Naive thymus-derived CD8-positive, alpha-beta T cell (primary cell): ENCODE data around the gene ADAMTS18. TPM values are rescaled to one million over a fixed set of nuclear protein-coding genes. Genes with fewer than 3 reads are reported as not detected.

Experiments used
- ATAC-seq, 2 donors: fragments of 150-1000 bp; cut with Tn5 transposase in 1 of 2; sonication (Bioruptor Pico), chemical (Tn5 transposase) in 1 of 2; 1 replicate in 1 of 2; 2 replicates in 1 of 2; pipeline ENCODE4 v1.10.0; 2021; ENCODE audit warnings: mild to moderate bottlenecking in 2 of 2, moderate library complexity in 2 of 2
- POLR2A ChIA-PET: fragments of 350-600 bp; sonication (Branson Sonifier 250); formaldehyde crosslinking; loops from one replicate; lab custom pipeline; 2021; ENCODE audit warnings: antibody characterized with exemption; lab: Charles Lee
- DNase-seq, 10 donors: peaks; one replicate each; pipeline versions ENCODE4 v3.0.0 to v3.0.0-alpha.2; 2020 to 2022
- H3K27ac Mint-ChIP-seq, 10 donors: one replicate each; pipeline ENCODE4 v1.8.0; 2020 to 2022; ENCODE audit warnings: mild to moderate bottlenecking in 10 of 10, mixed read lengths in 10 of 10, moderate library complexity in 4 of 10, inconsistent platforms in 1 of 10
- H3K27me3 Mint-ChIP-seq, 5 donors: one replicate each; pipeline ENCODE4 v1.8.0; 2021 to 2022; ENCODE audit warnings: mixed read lengths in 5 of 5
- H3K36me3 Mint-ChIP-seq, 3 donors: one replicate each; pipeline ENCODE4 v1.8.0; 2020 to 2022; ENCODE audit warnings: mixed read lengths in 3 of 3, mild to moderate bottlenecking in 2 of 3, inconsistent platforms in 1 of 3
- H3K4me1 Mint-ChIP-seq, 4 donors: one replicate each; pipeline ENCODE4 v1.8.0; 2021 to 2022; ENCODE audit warnings: mixed read lengths in 4 of 4
- H3K4me3 Mint-ChIP-seq, 10 donors: one replicate each; pipeline ENCODE4 v1.8.0; 2020 to 2022; ENCODE audit warnings: mild to moderate bottlenecking in 10 of 10, mixed read lengths in 10 of 10, moderate library complexity in 6 of 10, inconsistent platforms in 1 of 10
- H3K9me3 Mint-ChIP-seq, 9 donors: one replicate each; pipeline ENCODE4 v1.8.0; 2020 to 2022; ENCODE audit warnings: mixed read lengths in 9 of 9, mild to moderate bottlenecking in 3 of 9, inconsistent platforms in 1 of 9, moderate library complexity in 1 of 9
- polyA plus RNA-seq, 3 donors: library from polyadenylated mRNA; unstranded; fragments of 300-500 nt; fragmentation: Illumina TruSeq; gene quantifications; one replicate each; pipeline ENCODE4 v1.2.3, GENCODE V29; 2021
- total RNA-seq, 8 experiments: library from RNA in 2 of 8; stranded (reverse) in 2 of 8; gene quantifications; one replicate each; pipeline ENCODE4 v1.2.3 and lab custom pipeline; 2021 to 2026

Gene ADAMTS18
- total and polyA plus RNA-seq, 5 experiments from 2014 or later = not detected

DNA sequence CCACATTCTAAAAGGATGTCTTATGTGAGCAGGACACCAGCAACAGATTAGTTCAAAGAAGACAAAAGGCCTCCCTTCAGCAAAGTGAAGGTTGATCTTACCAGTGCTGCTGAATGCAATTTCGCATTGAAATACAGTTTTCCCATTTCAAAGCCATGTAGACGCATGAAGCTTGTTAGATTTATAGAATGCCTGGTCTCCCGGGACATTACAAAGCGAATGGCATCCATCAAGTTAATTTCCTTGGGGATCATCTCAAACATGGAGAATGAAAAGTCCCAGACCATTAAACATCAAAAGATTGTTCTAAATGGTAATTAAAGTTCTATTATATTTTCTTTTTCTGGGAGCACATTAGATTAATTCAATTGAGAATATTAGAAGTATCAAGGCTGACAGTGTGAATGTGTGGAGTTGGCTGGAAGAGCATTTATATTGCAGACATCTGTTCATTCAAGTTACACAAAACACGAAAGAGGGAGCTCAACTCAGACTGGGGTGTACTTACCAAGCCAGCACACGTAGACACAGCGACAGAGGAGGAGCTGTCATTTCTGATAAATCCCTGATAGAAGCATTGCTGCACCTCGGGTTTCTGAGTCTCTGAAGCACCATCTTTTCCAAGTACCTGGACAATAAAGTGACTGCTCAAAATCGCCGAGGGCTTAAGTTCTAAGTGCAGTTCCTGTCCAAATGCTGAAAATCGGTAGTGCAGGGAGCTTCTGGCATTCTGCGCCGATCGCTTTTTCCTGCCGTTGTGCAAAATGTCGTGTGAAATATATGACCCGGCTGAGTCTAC, 3.8 kb downstream of the ADAMTS18 start:
- DNase-seq = no peak
- H3K4me3 Mint-ChIP-seq = no peak overlapping the region
- H3K36me3 Mint-ChIP-seq = peaks cover 0 to 7% (median 3%) of the 10 kb centered on the region in 3 donors
- no peaks in the 10 kb centered on the region for H3K4me1 Mint-ChIP-seq
- ATAC-seq = no peak
- POLR2A ChIA-PET = no interaction called here
- H3K9me3 Mint-ChIP-seq = peaks cover 0 to 6% (median 0%) of the 10 kb centered on the region in 9 donors
- peaks cover 18 to 51% (median 41%) of the 10 kb centered on the region in 5 donors for H3K27me3 Mint-ChIP-seq
- no peak overlapping the region for H3K27ac Mint-ChIP-seq

DNA sequence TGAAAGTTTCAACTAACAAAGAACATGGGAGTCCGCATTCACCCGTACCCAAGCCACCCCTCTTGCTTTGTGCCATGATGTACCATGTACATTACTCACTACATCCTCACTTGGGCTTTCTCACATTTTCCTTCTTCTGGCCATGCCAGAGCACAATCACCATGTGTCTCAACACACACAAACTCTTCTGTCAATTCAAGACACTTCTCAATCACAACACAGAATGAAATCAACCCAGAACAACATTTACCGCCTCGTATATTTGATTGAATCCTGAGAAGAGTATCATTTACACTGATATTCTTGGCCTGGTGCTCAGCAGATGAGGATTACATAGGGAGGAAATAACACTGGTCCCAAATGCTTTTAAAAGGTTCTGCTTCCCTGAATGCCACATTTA, 4.5 kb downstream of the ADAMTS18 start:
- no peak for ATAC-seq
- no peak for DNase-seq
- Mint-ChIP-seq H3K4me1 (no peaks in the 10 kb centered on the region), H3K4me3 (no peak overlapping the region), H3K27ac (no peak overlapping the region), H3K36me3 (peaks cover 0 to 3% (median 3%) of the 10 kb centered on the region in 3 donors), H3K9me3 (peaks cover 0 to 6% (median 0%) of the 10 kb centered on the region in 9 donors), H3K27me3 (peaks cover 15 to 45% (median 35%) of the 10 kb centered on the region in 5 donors)
- POLR2A ChIA-PET = no interaction called here

DNA sequence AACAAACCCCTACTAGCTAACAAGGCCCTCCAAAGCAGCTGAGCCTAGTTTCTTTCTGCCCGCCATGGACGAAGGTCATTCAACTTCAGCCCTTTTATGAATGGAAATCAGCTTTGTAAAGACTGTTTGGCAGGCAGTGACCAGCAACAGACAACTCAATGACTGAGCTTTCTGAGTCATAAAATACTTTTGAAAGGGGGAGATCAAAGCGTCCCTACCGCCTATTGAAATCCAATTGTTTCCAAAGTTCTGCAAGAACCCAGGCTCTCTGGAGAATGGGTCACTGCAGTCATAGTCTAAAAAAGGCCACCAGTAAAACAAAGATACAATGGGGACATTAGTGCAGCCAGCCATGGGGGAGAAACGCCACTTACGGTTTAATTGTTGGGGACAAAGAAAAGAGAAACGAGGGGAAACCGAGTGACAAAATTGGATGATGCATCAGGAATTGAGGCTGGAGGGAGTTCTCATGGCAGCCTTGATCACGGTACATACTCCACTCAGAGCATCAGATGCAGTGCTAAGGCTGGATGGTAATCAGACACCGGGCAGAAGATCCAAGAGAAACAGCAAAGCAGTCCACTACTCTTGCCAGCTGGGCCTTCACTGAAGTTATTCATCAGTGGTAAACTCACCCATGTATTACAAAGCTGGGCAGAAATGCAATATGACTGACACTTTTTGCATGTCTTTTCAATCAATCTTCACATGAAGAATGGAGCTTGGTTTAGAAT, 9.8 kb downstream of the ADAMTS18 start:
- no peak for ATAC-seq
- DNase-seq = no peak
- H3K27ac Mint-ChIP-seq = no peak overlapping the region
- peaks cover 0 to 8% (median 0%) of the 10 kb centered on the region in 9 donors for H3K9me3 Mint-ChIP-seq
- no peak overlapping the region for H3K4me3 Mint-ChIP-seq
- no peaks in the 10 kb centered on the region for H3K36me3 Mint-ChIP-seq
- no peaks in the 10 kb centered on the region for H3K4me1 Mint-ChIP-seq
- POLR2A ChIA-PET = no interaction called here
- H3K27me3 Mint-ChIP-seq = peaks cover 8 to 28% (median 14%) of the 10 kb centered on the region in 5 donors

- Mint-ChIP-seq H3K27ac (no peak overlapping the region), H3K4me1 (no peaks in the 10 kb centered on the region), H3K27me3 (peaks cover 5 to 31% (median 8%) of the 10 kb centered on the region in 5 donors), H3K9me3 (peaks cover 0 to 4% (median 0%) of the 10 kb centered on the region in 9 donors), H3K4me3 (no peak overlapping the region), H3K36me3 (no peaks in the 10 kb centered on the region)
- ATAC-seq (no peak), DNase-seq (no peak)
- POLR2A ChIA-PET = no interaction called here
Measured at GRCh38 chr16:77422196-77422784, 12.5 kb downstream of the ADAMTS18 start.

DNA sequence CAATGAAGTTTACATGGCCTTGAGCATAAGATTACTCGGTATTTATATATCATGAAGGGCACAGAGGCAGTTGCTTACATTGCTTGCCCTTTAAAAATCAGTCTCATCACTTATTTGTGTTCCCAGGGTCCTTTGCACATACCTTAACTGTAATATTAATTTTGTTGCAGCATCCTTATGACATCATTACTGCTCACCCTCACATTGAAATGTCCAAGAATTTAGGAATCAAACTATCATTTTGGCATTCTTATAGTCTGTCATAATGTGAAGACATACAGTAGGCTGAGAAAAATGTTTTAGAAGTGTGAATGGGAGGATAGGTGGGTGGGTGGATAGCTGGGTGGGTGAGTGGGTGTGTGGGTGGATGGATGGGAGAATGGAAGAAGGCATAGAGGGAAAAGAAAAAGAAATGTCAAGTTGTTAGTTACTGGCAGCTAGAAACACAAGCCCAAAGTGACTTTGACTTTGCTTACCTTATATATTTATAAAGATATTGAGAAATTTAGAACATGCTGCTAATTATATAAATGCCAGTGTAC, 17.8 kb downstream of the ADAMTS18 start:
- no peak for DNase-seq
- no peak for ATAC-seq
- Mint-ChIP-seq H3K9me3 (peaks cover 0 to 11% (median 0%) of the 10 kb centered on the region in 9 donors), H3K4me3 (no peak overlapping the region), H3K27ac (no peak overlapping the region), H3K36me3 (no peaks in the 10 kb centered on the region), H3K4me1 (no peaks in the 10 kb centered on the region), H3K27me3 (peaks cover 3 to 19% (median 6%) of the 10 kb centered on the region in 5 donors)
- POLR2A ChIA-PET = no interaction called here

DNA sequence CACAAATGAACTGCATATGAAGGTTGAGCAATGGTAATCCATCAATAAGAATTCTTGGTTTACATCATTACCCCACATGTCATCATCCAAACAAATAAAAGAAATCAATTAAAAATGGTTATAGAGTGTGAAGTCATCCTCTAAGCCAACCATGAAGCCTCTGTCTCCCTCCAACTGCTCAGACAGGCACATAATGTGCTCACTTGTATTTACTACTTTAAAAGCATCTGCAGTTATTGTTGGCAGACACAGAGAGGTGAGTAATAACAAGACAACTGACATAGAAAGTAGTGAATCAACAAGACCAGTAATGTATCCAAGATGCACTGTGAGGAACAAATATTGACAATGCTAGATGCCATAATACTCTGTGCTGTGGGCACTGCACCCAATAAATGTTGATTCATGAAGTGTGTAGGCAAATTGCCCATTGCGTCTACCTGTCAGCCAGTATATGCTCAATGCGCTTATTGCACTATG, 20.0 kb downstream of the ADAMTS18 start:
- Mint-ChIP-seq H3K4me3 (no peak overlapping the region), H3K9me3 (peaks cover 0 to 11% (median 0%) of the 10 kb centered on the region in 9 donors), H3K36me3 (no peaks in the 10 kb centered on the region), H3K27me3 (peaks cover 0 to 10% (median 3%) of the 10 kb centered on the region in 5 donors), H3K4me1 (no peaks in the 10 kb centered on the region), H3K27ac (no peak overlapping the region)
- no peak for ATAC-seq
- POLR2A ChIA-PET = no interaction called here
- no peak for DNase-seq

GRCh38 chr16:77410449-77410848, 24.4 kb downstream of the ADAMTS18 start:
- H3K27me3 Mint-ChIP-seq = peaks cover 0 to 9% (median 3%) of the 10 kb centered on the region in 5 donors
- peaks cover 0 to 13% (median 1%) of the 10 kb centered on the region in 9 donors for H3K9me3 Mint-ChIP-seq
- H3K4me1 Mint-ChIP-seq = no peaks in the 10 kb centered on the region
- no peaks in the 10 kb centered on the region for H3K36me3 Mint-ChIP-seq
- no peak for ATAC-seq
- POLR2A ChIA-PET = no interaction called here
- DNase-seq = no peak
- no peak overlapping the region for H3K27ac Mint-ChIP-seq
- H3K4me3 Mint-ChIP-seq = no peak overlapping the region

GRCh38 chr16:77409311-77409710, 25.5 kb downstream of the ADAMTS18 start:
- no peaks in the 10 kb centered on the region for H3K36me3 Mint-ChIP-seq
- POLR2A ChIA-PET = no interaction called here
- ATAC-seq (no peak), DNase-seq (no peak)
- H3K9me3 Mint-ChIP-seq = peaks cover 0 to 12% (median 0%) of the 10 kb centered on the region in 9 donors
- no peak overlapping the region for H3K27ac Mint-ChIP-seq
- peaks cover 0 to 16% (median 2%) of the 10 kb centered on the region in 5 donors for H3K27me3 Mint-ChIP-seq
- no peaks in the 10 kb centered on the region for H3K4me1 Mint-ChIP-seq
- no peak overlapping the region for H3K4me3 Mint-ChIP-seq

GRCh38 chr16:77408607-77409006, 26.2 kb downstream of the ADAMTS18 start:
- Mint-ChIP-seq H3K4me3 (no peak overlapping the region), H3K4me1 (no peaks in the 10 kb centered on the region), H3K27me3 (peaks cover 0 to 20% (median 3%) of the 10 kb centered on the region in 5 donors), H3K36me3 (no peaks in the 10 kb centered on the region), H3K9me3 (peaks cover 0 to 12% (median 0%) of the 10 kb centered on the region in 9 donors), H3K27ac (no peak overlapping the region)
- ATAC-seq = no peak
- DNase-seq = no peak
- POLR2A ChIA-PET = no interaction called here

GRCh38 chr16:77406680-77407079, 28.2 kb downstream of the ADAMTS18 start:
- ATAC-seq (no peak), DNase-seq (no peak)
- peaks cover 2 to 34% (median 8%) of the 10 kb centered on the region in 5 donors for H3K27me3 Mint-ChIP-seq
- peaks cover 0 to 12% (median 0%) of the 10 kb centered on the region in 9 donors for H3K9me3 Mint-ChIP-seq
- no peaks in the 10 kb centered on the region for H3K36me3 Mint-ChIP-seq
- H3K4me3 Mint-ChIP-seq = no peak overlapping the region
- H3K4me1 Mint-ChIP-seq = no peaks in the 10 kb centered on the region
- POLR2A ChIA-PET = no interaction called here
- H3K27ac Mint-ChIP-seq = no peak overlapping the region

GRCh38 chr16:77404775-77405174, 30.1 kb downstream of the ADAMTS18 start:
- Mint-ChIP-seq H3K36me3 (no peaks in the 10 kb centered on the region), H3K27ac (no peak overlapping the region), H3K9me3 (peaks cover 0 to 12% (median 0%) of the 10 kb centered on the region in 9 donors), H3K27me3 (peaks cover 4 to 49% (median 16%) of the 10 kb centered on the region in 5 donors), H3K4me1 (no peaks in the 10 kb centered on the region), H3K4me3 (no peak overlapping the region)
- POLR2A ChIA-PET = no interaction called here
- ATAC-seq (no peak), DNase-seq (no peak)

DNA sequence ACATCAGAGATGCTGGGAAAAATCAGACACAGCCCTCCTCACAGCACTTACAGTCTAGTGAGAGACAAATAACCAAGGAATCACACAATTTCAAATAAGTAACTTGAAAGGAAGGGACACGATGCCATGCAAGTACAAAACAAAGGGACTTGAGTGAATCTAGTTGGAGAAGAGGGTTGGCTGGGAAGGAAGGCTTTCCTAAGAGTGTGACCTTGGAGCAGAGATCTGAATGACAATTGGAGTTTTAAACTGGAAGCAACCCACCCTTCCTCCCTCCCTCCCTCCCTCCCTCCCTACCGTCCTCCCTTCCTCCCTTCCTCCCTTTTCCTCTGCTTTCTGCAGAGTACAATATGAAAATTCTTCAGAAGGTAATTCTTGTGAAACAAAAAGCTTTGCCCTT, 31.1 kb downstream of the ADAMTS18 start:
- POLR2A ChIA-PET = no interaction called here
- Mint-ChIP-seq H3K4me3 (no peak overlapping the region), H3K27me3 (peaks cover 4 to 56% (median 18%) of the 10 kb centered on the region in 5 donors), H3K36me3 (no peaks in the 10 kb centered on the region), H3K27ac (no peak overlapping the region), H3K4me1 (no peaks in the 10 kb centered on the region), H3K9me3 (peaks cover 0 to 12% (median 0%) of the 10 kb centered on the region in 9 donors)
- ATAC-seq (no peak), DNase-seq (no peak)
